Right hindlimb (tissue), 1 donor: Measurements from ENCODE around the gene PRTN3.
"Not testable (repeated sequence)": the region's sequence is repeated elsewhere in the genome, so short reads cannot be mapped to it uniquely, and the experiment has no call there.

Source experiments
- DNase-seq: peaks from one replicate; pipeline ENCODE4 v3.0.0-alpha.2; 2018

PRTN3 gene

DNA sequence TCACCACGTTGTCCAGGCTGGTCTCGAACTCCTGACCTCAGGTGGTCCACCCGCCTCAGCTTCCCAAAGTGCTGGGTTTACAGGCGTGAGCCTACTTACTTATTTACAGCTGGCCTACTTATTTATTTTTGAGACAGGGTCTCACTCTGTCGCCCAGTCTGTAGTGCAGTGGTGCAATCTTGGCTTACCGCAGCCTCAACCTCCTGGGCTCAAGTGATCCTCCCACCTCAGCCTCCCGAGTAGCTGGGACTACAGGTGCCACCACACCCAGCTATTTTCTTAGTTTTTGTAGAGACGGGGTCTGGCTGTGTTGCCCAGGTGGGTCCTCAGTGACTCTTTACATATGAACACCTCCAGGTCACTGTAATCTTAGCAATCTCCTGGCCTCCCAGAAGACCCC is 8.4 kb downstream of the PRTN3 start:
- DNase-seq: not testable (repeated sequence)

DNA sequence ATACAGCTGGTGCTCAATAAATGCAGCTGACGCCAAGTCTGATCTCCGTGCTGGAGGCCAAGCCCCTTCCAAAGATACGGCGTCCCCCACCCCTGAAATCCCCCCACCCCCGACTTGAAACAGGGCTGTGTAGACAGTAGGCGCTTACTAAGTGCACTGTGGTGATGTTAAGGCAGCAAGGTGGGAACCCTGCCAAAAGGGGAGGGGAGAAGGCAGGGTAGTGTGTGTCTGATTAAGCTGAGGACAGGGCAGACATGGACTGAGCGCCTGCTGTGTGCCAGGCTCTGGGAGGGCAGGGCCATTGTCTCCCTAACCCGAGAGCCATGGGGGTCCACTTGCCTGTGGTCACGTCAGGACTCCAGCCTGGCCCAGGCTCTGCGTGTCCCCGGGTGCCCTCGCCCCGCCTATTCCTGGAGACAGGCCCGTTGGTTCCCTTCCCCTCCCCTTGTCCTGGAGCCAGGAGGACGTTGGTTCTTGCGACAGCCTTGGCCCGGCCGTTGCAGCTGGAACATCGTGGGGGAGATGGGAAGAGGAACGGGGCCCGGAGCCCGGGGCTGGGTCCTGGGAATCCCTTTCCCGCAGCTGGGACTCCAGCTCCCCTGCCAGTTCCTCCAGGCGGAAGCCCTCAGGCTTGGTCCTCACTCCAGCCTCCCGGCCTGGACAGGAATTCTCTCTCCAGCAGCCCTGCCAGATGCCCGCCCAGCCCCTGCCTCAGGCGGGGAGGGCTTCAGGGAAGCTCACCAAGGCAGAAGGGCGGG is 9.6 kb downstream of the PRTN3 start:
- DNase-seq: peak; percentile 88

DNA sequence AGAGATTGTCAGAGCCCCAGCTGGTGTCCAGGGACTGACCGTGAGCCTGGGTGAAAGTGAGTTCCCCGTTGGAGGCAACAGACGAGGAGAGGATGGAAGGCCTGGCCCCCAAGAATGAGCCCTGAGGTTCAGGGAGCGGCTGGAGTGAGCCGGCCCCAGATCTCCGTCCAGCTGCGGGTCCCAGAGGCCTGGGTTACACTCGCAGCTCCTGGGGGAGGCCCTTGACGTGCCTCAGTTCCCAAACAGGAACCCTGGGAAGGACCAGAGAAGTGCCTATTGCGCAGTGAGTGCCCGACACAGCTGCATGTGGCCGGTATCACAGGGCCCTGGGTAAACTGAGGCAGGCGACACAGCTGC is 10.2 kb downstream of the PRTN3 start:
- DNase-seq: no peak

DNA sequence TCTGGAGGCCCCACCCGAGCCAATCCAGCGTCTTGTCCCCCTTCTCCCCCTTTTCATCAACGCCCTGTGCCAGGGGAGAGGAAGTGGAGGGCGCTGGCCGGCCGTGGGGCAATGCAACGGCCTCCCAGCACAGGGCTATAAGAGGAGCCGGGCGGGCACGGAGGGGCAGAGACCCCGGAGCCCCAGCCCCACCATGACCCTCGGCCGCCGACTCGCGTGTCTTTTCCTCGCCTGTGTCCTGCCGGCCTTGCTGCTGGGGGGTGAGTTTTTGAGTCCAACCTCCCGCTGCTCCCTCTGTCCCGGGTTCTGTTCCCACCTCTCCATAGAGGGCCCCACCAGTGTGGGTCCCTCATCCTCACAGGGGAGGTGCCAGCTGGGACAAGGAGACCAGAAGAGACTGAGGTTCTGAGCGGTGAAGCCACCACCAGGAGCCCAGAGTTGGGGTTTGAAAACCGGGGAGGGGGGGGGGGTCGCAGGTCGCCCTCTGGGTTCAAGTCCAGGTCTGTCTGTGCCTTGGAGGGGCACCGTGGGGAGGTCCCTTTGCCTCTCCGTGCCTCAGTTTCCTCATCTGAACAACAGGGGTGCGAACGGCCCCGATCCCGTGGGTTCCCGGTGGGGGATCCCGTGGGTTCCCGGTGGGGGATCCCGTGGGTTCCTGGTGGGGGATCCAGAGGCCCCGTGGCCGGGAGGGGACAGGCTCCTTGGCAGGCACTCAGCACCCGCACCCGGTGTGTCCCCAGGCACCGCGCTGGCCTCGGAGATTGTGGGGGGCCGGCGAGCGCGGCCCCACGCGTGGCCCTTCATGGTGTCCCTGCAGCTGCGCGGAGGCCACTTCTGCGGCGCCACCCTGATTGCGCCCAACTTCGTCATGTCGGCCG is 11.6 kb downstream of the PRTN3 start, which contains the start of gene ELANE:
ELANE (plus strand) TSS at position 168 of the 878 bp plus-strand sequence; CDS start at position 194, 26 bp downstream.
- DNase-seq: peak; percentile 21

DNA sequence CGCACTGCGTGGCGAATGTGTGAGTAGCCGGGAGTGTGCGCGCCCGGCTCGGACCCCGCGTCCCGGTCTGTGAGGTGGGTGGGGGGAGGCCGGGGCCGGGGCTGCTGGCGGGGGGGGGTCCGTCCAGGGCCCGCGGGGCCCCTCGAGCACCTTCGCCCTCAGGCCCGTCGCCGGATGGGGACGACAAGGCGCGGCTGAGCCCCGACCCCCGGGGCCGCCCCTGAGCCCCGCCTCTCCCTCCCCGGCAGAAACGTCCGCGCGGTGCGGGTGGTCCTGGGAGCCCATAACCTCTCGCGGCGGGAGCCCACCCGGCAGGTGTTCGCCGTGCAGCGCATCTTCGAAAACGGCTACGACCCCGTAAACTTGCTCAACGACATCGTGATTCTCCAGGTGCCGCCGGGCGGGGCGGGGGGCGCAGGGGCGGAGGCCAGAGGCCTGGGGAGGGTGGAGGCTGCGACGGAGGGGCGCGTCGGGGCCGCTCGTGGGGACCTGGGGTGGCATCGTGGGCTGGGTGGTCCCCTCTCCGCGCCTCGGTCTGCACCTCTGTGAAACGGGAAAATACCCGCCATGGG is 12.3 kb downstream of the PRTN3 start:
- no peak for DNase-seq

DNA sequence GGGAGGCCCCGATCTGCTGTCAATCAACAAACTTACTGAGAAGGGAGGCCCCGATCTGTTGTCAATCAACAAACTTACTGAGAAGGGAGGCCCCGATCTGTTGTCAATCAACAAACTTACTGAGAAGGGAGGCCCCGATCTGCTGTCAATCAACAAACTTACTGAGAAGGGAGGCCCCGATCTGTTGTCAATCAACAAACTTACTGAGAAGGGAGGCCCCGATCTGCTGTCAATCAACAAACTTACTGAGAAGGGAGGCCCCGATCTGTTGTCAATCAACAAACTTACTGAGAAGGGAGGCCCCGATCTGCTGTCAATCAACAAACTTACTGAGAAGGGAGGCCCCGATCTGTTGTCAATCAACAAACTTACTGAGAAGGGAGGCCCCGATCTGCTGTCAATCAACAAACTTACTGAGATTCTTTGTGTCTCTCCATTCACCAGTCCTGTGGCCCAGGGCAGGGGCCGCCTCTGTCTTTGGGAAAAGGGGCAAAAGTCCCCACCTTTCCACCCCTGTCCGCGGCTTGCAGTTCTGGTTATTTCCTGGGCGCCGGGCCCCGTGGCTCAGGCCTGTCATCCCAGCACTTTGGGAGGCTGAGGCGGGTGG is 12.9 kb downstream of the PRTN3 start:
- not testable (repeated sequence) for DNase-seq

DNA sequence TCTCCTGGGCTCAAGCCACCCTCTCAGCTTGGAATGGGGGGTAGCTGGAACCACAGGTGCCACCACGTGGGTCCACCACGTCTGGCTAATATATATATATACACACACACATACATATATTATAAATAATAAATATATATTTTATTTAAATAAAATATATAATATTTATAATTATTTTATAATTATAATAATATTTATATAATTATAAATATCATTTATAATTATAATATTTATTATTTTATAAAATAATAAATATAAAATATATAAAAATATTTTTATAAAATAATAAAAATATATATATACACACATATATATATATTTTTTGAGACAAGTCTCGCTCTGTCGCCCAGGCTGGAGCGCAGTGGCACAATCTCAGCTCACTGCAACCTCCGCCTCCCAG is 13.8 kb downstream of the PRTN3 start:
- DNase-seq: no peak

DNA sequence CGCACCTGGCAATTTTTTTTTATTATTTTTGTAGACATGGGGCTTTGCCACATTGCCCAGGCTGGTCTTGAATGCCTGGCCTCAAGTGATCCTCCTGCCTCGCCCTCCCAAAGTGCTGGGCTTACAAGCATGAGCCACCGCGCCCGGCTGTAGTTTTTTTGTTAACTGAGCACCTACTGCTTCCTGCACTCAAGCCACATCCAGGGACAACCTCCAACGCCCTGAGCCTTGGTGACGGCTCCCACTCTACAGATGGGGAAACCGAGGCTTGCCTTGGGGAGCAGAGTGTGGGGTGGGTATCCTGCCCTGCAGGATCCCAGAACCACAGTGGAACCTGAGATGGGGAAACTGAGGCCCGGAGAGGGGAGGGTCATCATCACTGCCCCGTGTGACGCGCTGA is 14.3 kb downstream of the PRTN3 start:
- DNase-seq: no peak

DNA sequence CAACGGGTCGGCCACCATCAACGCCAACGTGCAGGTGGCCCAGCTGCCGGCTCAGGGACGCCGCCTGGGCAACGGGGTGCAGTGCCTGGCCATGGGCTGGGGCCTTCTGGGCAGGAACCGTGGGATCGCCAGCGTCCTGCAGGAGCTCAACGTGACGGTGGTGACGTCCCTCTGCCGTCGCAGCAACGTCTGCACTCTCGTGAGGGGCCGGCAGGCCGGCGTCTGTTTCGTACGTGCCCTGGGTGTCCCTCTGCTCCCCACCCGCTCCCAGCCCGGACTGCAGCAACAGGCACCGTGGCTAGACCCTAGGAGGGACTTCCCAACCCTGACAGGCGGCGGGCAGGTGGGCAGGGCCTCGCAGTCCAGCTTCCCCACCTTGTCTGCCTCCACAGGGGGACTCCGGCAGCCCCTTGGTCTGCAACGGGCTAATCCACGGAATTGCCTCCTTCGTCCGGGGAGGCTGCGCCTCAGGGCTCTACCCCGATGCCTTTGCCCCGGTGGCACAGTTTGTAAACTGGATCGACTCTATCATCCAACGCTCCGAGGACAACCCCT is 14.8 kb downstream of the PRTN3 start:
- peak; percentile 20 for DNase-seq

DNA sequence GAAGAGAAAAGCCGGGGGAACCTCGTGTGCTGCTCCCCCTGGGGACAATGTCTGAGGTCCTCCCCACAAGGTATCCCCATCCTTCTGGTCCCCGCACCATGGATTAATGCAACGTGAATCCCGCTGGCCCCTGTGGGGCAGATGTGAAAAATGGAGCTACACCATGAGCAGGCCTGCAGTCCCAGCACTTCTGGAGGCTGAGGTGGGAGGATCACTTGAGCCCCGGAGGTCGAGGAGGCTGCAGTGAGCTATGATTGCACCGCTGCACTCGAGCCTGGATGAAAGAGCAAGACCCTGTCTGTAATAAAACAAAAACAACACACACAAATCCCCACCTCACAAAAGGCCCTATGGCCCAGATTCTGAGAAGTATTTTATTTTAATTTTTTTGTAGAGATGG is 17.5 kb downstream of the PRTN3 start:
- no peak for DNase-seq

DNA sequence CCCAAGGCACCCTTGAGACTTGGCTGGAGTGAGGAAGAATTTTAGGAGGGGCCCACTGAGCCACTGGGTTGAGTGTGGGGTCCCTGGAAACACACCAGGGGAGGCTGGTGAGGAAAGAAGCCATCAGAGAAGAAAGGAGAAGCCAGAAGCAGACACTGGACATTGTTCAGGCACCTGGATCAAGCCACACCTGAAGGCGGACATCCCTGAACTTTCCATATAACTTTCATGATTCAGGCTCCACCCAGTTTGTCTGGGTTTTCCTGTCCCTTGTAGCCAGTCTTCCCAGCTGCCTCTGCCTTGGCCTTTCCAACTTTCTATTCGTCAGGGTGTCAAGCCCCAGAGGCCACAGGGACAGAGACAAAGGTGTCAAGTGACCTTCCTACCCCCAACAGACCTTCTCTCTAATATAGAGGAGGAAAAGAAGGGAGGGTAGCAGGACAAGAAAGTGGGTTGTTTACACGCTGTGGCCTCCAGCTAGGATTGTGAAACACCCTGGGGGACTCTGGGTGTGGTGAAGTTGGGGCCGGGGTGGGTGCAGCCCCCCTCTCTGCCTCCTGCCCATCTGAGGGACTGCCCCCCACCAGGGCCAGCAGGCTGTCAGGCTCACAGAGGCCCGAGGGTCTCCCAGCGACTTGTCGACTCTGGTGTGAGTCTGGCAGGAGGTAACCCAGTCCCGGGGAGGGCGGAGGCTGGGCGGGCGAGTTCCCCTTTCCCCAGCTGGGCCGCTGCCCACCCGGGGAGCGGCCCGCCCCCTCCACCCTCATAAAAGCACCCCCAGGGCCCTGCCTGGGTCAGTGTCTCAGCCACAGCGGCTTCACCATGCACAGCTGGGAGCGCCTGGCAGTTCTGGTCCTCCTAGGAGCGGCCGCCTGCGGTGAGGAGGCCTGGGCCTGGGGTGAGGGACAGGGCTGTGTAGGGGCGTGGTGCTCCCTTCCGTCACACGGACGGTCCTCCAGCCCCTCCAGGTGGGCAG is 18.4 kb downstream of the PRTN3 start, which contains the start of gene CFD:
CFD (plus strand) TSS at position 797 of the 976 bp plus-strand sequence; CDS start at position 823, 26 bp downstream.
- DNase-seq: peak; percentile 25

DNA sequence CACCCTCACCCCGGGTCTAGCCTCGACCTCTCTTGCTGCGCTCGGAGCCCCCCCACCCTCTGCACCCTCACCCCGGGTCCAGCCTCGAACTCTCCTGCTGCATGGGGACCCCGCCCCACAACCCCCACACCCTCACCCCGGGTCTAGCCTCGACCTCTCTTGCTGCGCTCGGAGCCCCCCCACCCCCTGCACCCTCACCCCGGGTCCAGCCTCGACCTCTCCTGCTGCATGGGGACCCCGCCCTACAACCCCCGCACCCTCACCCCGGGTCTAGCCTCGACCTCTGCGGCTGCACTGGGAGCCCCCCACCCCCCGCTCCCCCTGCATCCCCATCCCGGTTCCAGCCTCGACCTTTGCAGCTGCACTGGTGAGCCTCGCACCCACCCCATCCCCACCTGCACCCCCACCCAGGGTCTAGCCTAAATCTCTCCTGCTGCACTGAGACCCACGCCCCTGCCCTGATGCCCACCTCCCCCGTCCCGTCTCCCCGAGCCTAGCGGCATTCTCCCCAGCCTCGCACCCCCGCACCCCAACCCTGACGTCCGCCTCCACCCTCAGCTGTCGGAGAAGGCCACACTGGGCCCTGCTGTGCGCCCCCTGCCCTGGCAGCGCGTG is 20.4 kb downstream of the PRTN3 start:
- DNase-seq: peak; percentile 18

DNA sequence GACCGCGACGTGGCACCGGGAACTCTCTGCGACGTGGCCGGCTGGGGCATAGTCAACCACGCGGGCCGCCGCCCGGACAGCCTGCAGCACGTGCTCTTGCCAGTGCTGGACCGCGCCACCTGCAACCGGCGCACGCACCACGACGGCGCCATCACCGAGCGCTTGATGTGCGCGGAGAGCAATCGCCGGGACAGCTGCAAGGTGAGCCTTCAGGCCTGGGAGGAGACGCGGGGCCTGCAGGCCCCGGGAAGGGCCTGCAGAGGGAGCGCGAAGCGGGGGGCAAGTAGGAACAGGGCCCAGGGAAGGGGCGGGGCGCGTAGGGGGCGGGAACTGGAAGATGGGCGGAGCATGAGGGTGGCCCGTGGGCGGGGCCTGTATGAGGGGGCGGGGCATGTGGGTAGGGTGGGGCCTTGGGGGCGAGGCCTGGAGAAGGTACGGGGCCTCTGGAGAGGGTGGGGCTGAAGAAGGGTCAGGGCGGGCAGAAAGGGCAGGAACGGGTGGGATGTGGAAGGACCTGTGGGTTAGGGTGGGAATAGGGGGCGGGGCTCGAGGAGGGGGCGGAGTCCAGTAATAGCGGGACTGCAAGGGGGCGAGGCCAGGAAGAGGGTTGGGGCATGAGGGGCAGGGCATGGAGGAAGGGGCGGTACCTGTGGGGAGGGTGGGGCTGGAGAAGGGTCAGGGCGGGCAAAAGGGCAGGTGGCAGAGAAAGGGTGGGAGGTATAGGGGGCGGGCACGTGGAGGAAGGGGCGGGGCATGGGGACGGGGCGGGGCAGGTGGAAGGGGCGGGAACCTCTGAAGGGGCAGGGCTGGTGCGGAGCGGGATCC is 21.2 kb downstream of the PRTN3 start:
- DNase-seq: no peak

DNA sequence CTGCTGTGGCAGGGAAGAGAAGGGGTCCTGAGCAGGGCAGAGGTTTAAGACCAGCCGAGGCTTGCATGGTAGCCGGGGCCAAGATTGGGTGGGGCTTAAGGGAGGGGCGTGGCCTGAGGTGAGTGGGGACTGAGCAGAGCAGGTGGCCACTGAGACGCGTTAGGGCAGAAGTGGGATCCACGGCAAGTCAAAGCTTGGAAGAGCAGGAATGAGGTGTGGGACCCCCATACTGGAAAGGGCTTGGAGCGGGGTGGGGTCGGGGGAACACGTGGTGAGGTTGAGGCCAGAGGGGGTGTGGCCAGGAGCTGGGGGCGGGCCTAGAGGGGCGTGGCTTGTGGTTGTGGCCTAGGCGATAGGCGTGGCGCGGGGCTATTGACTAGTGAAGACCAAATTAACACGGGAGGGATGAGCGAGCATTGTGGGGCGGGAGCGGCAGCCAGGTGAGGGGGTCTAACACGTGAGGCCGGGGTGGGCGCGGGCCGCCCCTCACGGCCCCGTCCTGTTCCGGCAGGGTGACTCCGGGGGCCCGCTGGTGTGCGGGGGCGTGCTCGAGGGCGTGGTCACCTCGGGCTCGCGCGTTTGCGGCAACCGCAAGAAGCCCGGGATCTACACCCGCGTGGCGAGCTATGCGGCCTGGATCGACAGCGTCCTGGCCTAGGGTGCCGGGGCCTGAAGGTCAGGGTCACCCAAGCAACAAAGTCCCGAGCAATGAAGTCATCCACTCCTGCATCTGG is 21.9 kb downstream of the PRTN3 start:
- peak; percentile 65 for DNase-seq

DNA sequence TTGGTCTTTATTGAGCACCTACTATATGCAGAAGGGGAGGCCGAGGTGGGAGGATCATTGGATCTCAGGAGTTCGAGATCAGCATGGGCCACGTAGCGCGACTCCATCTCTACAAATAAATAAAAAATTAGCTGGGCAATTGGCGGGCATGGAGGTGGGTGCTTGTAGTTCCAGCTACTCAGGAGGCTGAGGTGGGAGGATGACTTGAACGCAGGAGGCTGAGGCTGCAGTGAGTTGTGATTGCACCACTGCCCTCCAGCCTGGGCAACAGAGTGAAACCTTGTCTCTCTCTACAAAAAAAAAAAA is 22.5 kb downstream of the PRTN3 start:
- DNase-seq: no peak

DNA sequence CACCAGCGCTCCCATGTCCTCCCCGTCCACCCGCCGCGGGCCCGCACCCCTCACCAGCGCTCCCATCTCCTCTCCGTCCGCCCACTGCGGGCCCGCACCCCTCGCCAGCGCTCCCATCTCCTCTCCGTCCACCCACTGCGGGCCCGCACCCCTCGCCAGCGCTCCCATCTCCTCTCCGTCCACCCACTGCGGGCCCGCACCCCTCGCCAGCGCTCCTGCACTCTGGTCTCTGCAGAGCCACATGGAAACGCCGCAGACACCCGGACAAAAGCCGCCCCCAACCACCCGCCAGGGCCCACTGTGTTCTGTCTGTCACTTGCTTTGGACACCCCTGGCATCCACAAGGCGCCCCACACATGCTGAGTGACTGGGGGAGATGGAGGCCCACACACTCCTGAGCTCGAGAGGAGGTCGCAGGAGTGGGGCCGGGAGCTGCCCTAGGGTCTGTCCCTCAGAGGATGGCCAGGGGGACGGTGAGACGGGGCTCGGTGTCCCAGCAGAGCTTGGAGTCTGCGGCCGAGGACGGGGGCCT is 26.0 kb downstream of the PRTN3 start:
- no peak for DNase-seq

DNA sequence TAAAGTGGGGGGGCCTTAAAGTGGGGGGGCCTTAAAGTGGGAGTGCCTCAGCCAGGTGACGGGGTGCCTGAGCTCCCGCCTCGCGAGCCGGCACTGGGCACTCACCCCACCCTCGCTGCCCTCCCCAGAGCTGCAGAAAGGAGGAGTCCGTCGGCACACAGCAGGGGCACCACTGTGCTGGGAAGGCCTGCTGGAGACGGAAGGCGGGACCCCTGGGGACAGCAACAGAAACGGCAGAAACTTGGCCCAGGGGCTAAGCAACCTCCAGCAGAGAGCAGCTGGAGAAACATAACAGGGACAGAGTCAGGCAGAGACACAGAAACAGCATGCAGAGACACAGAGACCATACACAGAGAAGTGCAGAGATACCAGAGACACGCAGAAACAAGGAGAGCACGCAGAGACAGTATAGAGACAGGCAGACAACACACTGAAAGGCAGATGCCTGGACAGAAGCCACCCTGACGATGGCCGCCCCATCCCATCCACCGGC is 26.5 kb downstream of the PRTN3 start:
- DNase-seq: no peak

DNA sequence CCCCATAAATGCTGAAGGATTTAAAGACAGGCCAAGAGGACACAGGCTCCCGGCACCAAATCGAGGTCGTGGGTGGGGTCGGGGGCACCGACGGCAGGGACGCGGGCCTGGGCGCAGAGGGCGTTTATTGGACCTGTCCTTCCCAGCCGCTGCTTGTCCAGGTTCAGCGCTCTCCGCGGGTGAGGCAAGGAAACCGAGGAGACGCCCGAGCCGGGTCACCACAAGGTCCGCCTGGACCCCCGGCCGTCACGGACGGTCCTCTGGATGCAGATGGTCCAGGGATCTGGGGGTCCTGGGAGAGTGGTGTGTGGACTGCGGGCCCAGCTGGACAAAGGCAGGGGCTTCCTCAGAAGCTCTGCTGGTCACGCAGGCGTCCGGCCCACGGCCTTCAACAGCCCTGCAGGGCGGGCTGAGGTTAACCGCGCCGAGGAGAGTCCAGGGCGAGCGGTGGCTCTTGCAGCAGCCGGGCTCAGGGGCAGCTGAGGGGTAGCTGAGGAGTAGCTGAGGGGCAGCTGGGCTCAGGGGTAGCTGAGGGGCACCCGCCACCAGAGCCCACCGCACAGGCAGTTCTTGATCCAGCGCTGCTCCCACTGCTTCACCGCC is 27.2 kb downstream of the PRTN3 start:
- no peak for DNase-seq
